K562 (cell line): ENCODE results near the gene CBFA2T2. TPM values are rescaled to one million over a fixed set of nuclear protein-coding genes. Genes with fewer than 3 reads are reported as not detected.

Experiments used
- ARHGAP35 ChIP-seq: fragments of 450-650 bp; IDR thresholded peaks from 2 replicates; pipeline ENCODE4 v1.6.1; 2018; ENCODE audit not compliant: partially characterized antibody
- DMBX1 ChIP-seq: fragments of 250-450 bp; sonication (Bioruptor Pico); IDR thresholded peaks from 2 replicates; pipeline ENCODE4 v1.8.0; 2022; ENCODE audit warnings: inconsistent platforms, mild to moderate bottlenecking, moderate library complexity, borderline replicate concordance
- KAT2B ChIP-seq: IDR thresholded peaks from one replicate; pipeline ENCODE4 v1.6.1; 2012; ENCODE audit warnings: low read depth, mild to moderate bottlenecking, control low read depth, inconsistent platforms, low read length, moderate library complexity
- NCOA6 ChIP-seq: fragments of 450-650 bp; IDR thresholded peaks from 2 replicates; pipeline ENCODE4 v1.6.1; 2017; ENCODE audit warnings: mild to moderate bottlenecking
- PPARD ChIP-seq: fragments of 250-450 bp; sonication (Bioruptor Pico); IDR thresholded peaks from 2 replicates; pipeline ENCODE4 v1.8.0; 2022; ENCODE audit warnings: inconsistent platforms, mild to moderate bottlenecking, moderate library complexity
- RBBP5 ChIP-seq: fragments of 200-600 bp; sonication (generic); IDR thresholded peaks from 2 replicates; pipeline ENCODE4 v1.6.1; 2012; ENCODE audit warnings: borderline replicate concordance, mild to moderate bottlenecking, low read length, control low read depth, inconsistent platforms; ENCODE audit not compliant: insufficient read depth, poor library complexity, severe bottlenecking
- ZNF232 ChIP-seq: sonication (generic); formaldehyde crosslinking; IDR thresholded peaks from 2 replicates; pipeline ENCODE4 v1.8.0; 2022; ENCODE audit warnings: mild to moderate bottlenecking, missing genetic modification reagents
- ZNF696 ChIP-seq: fragments of 250-450 bp; sonication (Bioruptor Pico); conservative IDR thresholded peaks from 2 replicates; pipeline ENCODE4 v1.4.0; 2020; ENCODE audit warnings: mild to moderate bottlenecking, moderate library complexity
- ZNF785 ChIP-seq: fragments of 250-450 bp; sonication (Bioruptor Pico); IDR thresholded peaks from 2 replicates; pipeline ENCODE4 v1.4.0; 2020; ENCODE audit warnings: mild to moderate bottlenecking
- polyA plus RNA-seq, 8 experiments: library from polyadenylated mRNA; depleted of rRNA in 4 of 8; stranded (reverse) in 5 of 8; unstranded in 3 of 8; fragments of >200 nt; fragmentation: Nextera tagmentation in 2 of 8; fragmentation: Illumina TruSeq in 1 of 8; extraction: Ambion mirVana in 2 of 8; extraction: Trizol in 1 of 8; gene quantifications; 2 replicates each; pipeline versions ENCODE4 v1.2.1 to v1.2.3, GENCODE V29; 2011 to 2014; ENCODE audit warnings: inconsistent platforms in 1 of 8, missing spikeins in 1 of 8
- total RNA-seq, 7 experiments: library from RNA; depleted of rRNA in 6 of 7; stranded (reverse); fragments of >200 nt in 6 of 7; fragmentation: Illumina TruSeq in 2 of 7; extraction: Trizol in 2 of 7; gene quantifications; 2 replicates each; pipeline versions ENCODE4 v1.2.1 to v1.2.3, GENCODE V29; 2011 to 2021; ENCODE audit warnings: low replicate concordance in 1 of 7
- TF ChIP-seq, protein P1 (sequence below): sonication (generic); formaldehyde crosslinking; IDR thresholded peaks from 2 replicates; pipeline ENCODE4 v1.4.0; 2020; ENCODE audit warnings: mild to moderate bottlenecking, missing genetic modification reagents
- TF ChIP-seq, protein P2 (sequence below): fragments of 450-650 bp; IDR thresholded peaks from 2 replicates; pipeline ENCODE4 v1.7.0; 2016; ENCODE audit warnings: borderline replicate concordance
- TF ChIP-seq, protein P3 (sequence below): fragments of 250-450 bp; sonication (Bioruptor Pico); IDR thresholded peaks from 2 replicates; pipeline ENCODE4 v1.9.0; 2021; ENCODE audit warnings: mild to moderate bottlenecking, inconsistent platforms
- TF ChIP-seq, protein P4 (sequence below), 2 experiments: fragments of 450-650 bp in 1 of 2; sonication (generic) in 1 of 2; formaldehyde crosslinking; conservative IDR thresholded peaks; 2 replicates each; pipeline versions ENCODE4 v1.4.0 to v1.8.1; 2020 to 2022; ENCODE audit warnings: mild to moderate bottlenecking in 1 of 2, missing genetic modification reagents in 1 of 2
- TF ChIP-seq, protein P5 (sequence below): fragments of 250-450 bp; sonication (Bioruptor Pico); IDR thresholded peaks from 2 replicates; pipeline ENCODE4 v1.8.0; 2022; ENCODE audit warnings: moderate library complexity, mild to moderate bottlenecking, inconsistent platforms
- TF ChIP-seq, protein P6 (sequence below): sonication (generic); formaldehyde crosslinking; IDR thresholded peaks from 2 replicates; pipeline ENCODE4 v1.8.0; 2022; ENCODE audit warnings: mild to moderate bottlenecking, low read depth, missing genetic modification reagents

Gene CBFA2T2
- total and polyA plus RNA-seq, 9 of the 15 experiments (the other 6 are each of a cell fraction or from before 2014, with no cell fraction given), result 0.27 to 9.6 (median 5.8) TPM

DNA sequence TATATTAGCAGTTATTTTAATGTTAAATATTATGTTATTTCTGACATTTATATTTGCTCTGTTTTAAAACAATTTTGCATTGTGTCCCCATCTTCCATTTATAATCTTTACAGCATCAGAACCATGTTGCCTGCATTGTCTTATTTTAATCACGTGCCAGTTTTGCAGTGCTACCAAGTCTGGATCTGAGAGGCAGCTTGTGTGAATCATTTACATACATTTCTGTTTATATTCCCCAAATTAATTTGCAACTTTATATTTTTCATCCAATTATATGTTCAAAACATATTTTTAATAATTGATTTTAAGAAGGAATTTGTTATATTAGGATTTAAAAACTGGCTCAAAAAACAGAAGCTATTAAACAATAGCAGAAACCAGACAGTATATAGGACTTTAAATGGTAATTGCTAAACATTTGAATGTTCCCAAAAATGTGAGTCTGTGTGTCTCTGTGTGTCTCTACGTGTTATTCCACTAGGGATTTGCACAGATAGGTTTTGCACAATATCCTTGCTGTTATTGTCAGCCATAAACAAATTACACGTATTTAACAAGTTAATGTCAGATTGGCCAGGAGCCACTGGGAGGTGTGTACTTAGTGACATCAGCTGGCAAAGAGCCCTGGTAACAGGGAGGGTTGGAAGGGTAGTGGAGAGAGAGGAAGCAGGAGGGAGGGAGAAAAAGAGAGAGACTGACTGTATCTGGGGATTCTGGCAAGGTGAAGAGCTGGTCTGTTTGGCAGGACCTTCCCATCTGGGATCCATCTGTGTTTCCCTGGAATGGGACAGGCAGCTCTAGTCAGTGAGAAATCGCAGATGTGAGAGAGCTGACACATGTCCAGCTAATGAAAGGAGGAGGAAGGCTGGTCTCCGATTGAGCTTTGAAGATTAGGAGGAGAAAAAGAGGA lies 72.1 kb downstream of the CBFA2T2 start (continued):
- TF ChIP-seq, protein P1, sequence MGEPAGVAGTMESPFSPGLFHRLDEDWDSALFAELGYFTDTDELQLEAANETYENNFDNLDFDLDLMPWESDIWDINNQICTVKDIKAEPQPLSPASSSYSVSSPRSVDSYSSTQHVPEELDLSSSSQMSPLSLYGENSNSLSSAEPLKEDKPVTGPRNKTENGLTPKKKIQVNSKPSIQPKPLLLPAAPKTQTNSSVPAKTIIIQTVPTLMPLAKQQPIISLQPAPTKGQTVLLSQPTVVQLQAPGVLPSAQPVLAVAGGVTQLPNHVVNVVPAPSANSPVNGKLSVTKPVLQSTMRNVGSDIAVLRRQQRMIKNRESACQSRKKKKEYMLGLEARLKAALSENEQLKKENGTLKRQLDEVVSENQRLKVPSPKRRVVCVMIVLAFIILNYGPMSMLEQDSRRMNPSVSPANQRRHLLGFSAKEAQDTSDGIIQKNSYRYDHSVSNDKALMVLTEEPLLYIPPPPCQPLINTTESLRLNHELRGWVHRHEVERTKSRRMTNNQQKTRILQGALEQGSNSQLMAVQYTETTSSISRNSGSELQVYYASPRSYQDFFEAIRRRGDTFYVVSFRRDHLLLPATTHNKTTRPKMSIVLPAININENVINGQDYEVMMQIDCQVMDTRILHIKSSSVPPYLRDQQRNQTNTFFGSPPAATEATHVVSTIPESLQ, result no peak
- TF ChIP-seq, protein P2, sequence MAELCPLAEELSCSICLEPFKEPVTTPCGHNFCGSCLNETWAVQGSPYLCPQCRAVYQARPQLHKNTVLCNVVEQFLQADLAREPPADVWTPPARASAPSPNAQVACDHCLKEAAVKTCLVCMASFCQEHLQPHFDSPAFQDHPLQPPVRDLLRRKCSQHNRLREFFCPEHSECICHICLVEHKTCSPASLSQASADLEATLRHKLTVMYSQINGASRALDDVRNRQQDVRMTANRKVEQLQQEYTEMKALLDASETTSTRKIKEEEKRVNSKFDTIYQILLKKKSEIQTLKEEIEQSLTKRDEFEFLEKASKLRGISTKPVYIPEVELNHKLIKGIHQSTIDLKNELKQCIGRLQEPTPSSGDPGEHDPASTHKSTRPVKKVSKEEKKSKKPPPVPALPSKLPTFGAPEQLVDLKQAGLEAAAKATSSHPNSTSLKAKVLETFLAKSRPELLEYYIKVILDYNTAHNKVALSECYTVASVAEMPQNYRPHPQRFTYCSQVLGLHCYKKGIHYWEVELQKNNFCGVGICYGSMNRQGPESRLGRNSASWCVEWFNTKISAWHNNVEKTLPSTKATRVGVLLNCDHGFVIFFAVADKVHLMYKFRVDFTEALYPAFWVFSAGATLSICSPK, result no peak
- no peak for TF ChIP-seq ZNF785
- TF ChIP-seq ARHGAP35, result no peak
- no peak for TF ChIP-seq RBBP5
- TF ChIP-seq, protein P3, sequence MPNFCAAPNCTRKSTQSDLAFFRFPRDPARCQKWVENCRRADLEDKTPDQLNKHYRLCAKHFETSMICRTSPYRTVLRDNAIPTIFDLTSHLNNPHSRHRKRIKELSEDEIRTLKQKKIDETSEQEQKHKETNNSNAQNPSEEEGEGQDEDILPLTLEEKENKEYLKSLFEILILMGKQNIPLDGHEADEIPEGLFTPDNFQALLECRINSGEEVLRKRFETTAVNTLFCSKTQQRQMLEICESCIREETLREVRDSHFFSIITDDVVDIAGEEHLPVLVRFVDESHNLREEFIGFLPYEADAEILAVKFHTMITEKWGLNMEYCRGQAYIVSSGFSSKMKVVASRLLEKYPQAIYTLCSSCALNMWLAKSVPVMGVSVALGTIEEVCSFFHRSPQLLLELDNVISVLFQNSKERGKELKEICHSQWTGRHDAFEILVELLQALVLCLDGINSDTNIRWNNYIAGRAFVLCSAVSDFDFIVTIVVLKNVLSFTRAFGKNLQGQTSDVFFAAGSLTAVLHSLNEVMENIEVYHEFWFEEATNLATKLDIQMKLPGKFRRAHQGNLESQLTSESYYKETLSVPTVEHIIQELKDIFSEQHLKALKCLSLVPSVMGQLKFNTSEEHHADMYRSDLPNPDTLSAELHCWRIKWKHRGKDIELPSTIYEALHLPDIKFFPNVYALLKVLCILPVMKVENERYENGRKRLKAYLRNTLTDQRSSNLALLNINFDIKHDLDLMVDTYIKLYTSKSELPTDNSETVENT, result no peak
- no peak for TF ChIP-seq ZNF232
- no peak for TF ChIP-seq PPARD (CRISPR knock-in tag)
- TF ChIP-seq, protein P4, sequence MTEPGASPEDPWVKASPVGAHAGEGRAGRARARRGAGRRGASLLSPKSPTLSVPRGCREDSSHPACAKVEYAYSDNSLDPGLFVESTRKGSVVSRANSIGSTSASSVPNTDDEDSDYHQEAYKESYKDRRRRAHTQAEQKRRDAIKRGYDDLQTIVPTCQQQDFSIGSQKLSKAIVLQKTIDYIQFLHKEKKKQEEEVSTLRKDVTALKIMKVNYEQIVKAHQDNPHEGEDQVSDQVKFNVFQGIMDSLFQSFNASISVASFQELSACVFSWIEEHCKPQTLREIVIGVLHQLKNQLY (CRISPR knock-in tag; conservative IDR thresholded peaks at IDR 0.05), result no peak
- no peak for TF ChIP-seq ZNF696 (CRISPR knock-in tag)
- TF ChIP-seq, protein P5, sequence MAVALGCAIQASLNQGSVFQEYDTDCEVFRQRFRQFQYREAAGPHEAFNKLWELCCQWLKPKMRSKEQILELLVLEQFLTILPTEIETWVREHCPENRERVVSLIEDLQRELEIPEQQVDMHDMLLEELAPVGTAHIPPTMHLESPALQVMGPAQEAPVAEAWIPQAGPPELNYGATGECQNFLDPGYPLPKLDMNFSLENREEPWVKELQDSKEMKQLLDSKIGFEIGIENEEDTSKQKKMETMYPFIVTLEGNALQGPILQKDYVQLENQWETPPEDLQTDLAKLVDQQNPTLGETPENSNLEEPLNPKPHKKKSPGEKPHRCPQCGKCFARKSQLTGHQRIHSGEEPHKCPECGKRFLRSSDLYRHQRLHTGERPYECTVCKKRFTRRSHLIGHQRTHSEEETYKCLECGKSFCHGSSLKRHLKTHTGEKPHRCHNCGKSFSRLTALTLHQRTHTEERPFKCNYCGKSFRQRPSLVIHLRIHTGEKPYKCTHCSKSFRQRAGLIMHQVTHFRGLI (CRISPR knock-in tag), result no peak
- TF ChIP-seq, protein P6, sequence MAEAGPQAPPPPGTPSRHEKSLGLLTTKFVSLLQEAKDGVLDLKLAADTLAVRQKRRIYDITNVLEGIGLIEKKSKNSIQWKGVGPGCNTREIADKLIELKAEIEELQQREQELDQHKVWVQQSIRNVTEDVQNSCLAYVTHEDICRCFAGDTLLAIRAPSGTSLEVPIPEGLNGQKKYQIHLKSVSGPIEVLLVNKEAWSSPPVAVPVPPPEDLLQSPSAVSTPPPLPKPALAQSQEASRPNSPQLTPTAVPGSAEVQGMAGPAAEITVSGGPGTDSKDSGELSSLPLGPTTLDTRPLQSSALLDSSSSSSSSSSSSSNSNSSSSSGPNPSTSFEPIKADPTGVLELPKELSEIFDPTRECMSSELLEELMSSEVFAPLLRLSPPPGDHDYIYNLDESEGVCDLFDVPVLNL (CRISPR knock-in tag), result no peak
- no peak for TF ChIP-seq DMBX1 (CRISPR knock-in tag)
- no peak for TF ChIP-seq KAT2B
- TF ChIP-seq NCOA6, result no peak
